GM19238 (cell line): ENCODE measurements around the gene KICS2.
"Not testable (repeated sequence)": the region's sequence is repeated elsewhere in the genome, so short reads cannot be mapped to it uniquely, and the experiment has no call there.

Source experiments
- DNase-seq: peaks from one replicate; pipeline ENCODE4 v3.0.0; 2011; ENCODE audit warnings: low spot score; ENCODE audit not compliant: insufficient read length

KICS2 gene

DNA sequence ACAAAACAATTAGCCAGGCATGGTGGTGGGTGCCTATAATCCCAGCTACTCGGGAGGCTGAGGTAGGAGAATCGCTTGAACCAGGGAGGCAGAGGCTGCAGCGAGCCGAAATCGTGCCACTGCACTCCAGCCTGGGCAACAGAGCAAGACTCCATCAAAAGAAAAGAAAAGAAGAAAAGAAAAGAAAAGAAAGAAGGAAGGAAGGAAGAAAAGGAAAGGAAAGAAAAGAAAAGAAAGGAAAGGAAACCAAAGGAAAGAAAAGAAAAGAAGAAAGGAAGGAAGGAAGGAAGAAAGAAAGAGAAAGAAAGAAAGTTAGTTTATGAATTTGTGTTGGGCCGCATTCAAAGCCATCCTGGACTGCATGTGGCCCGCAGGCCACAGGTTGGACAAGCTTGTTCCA, 4.5 kb downstream of the KICS2 start:
- not testable (repeated sequence) for DNase-seq

DNA sequence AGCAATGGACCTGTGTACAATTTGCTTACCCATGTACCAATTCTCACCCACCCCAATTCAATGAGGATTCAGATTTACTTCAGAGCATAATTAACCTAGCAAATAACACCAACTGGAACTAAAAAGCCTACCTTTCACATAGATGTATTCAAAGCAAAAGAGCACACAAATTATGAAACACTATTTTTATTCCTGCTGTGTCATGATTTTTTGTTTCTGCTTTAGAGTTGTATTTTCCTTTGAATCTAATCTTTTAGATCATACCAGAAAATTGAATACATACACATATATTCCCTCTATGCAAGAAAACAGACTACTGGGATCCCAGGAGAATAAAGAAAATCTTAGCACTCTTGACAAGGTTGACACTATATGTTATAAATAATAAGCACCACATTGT, 5.9 kb downstream of the KICS2 start:
- DNase-seq = no peak

GRCh38 chr12:64212119-64212746, 9.9 kb downstream of the KICS2 start:
- no peak for DNase-seq

DNA sequence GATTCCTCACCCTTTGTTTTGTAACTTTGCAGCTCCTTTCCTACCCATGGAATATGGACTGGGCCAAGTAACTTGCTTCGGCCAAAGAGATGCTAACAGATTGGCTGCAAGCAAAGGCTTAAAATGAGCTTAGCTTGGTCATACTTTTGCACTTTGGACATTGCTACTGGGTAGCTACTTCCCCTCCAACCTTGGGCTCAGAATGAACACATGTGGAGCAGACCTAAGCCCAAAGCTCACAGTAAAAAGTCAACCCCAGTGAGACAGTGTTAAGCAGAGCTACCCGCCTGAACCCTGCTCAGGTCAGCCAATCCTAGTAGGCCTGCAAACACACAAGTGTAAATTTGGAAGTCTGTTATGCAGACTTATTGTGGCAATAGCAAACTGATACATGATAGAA, 14.6 kb downstream of the KICS2 start:
- no peak for DNase-seq

DNA sequence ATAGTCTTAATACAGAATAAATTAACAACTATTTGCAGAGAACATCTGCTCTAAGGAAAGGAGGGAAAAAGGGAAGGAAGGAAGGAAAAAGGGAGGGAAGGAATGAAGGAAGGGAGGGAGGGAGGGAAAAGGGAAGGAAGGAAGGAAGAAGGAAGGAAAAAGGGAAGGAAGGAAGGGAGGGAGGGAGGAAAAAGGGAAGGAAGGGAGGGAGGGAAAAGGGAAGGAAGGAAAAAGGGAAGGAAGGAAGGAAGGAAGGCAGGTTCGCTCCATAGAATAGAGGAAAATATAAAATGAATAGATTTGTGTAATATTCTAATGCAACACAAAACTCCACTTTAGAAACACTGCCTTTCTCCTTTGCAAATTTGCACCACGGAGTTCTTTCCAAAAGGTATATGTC, 16.6 kb downstream of the KICS2 start:
- no peak for DNase-seq

DNA sequence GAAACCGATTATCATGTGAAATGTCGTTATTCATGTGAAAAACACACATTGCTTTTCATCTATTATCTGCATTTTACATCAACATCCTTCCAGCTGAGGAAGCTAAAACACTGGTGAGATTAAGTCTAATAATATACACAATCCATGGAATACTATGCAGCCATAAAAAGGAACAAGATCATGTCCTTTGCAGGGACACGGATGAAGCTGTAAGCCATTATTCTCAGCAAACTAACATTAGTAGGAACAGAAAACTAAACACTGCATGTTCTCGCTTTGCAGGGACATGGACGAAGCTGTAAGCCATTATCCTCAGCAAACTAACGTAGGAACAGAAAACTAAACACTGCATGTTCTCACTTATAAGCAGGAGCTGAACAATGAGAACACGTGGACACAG, 18.3 kb downstream of the KICS2 start:
- no peak for DNase-seq

DNA sequence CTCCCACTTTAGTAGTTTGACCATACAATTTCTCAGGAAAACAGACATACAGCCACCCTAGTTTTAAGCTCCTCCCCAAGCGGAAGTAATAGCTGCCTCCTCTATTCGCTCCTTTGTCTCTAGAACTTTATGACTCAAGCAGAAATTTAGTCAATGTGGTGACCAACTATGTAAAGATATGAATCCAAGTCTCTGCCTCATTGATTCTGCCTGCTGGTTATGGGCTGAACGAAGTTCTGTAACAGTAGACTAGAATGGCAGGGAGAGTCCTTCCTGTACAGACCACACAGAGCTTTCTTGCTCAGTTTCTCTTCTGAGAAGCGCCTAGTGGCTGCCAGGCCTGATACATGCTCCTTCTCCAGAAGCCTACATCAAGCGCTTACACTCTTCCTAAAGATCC, 19.1 kb downstream of the KICS2 start:
- no peak for DNase-seq

GRCh38 chr12:64195841-64196240, 26.3 kb downstream of the KICS2 start:
- not testable (repeated sequence) for DNase-seq

DNA sequence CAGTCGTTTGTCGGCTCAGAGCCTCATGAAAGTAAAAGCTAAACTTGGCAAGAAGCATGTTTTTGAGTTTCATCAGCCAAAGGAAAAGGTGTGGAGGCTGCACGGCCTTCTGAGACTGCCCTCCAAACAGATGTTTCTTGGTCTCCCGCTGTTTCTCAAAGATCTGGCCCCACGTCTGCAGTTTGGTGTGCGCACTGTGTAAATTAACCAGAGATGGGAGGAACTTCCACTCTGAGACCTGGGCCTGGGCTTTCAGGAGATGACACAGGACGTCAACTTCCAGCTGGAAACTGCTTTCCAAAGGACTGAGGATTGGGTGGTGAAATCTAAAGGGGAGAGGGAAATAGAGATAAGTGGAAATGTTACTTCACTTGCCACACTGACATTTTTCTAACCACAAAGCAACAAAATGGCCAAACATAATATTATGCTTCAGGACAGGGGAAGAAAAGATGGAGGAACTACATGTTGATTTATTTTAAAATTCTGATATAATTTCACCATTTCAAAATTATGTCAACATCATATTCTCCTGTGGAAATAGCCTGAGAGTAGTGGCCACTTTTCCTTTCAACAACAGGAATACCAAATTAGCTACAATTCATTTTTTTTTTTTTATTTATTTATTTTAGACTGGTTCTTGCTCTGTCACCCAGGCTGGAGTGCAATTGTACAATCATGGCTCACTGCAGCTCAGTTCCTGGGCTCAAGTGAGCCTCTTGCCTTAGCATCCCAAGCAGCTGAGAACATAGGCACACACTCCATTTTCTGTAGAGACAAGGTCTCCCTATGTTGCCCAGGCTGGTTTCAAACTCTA, 27.6 kb downstream of the KICS2 start:
- no peak for DNase-seq

GRCh38 chr12:64193931-64194330, 28.2 kb downstream of the KICS2 start:
- no peak for DNase-seq

GRCh38 chr12:64192644-64193444, 29.3 kb downstream of the KICS2 start:
- no peak for DNase-seq

- DNase-seq = no peak
Measured at GRCh38 chr12:64190140-64190539, 32.0 kb downstream of the KICS2 start.

GRCh38 chr12:64189530-64189929, 32.6 kb downstream of the KICS2 start:
- DNase-seq = no peak

DNA sequence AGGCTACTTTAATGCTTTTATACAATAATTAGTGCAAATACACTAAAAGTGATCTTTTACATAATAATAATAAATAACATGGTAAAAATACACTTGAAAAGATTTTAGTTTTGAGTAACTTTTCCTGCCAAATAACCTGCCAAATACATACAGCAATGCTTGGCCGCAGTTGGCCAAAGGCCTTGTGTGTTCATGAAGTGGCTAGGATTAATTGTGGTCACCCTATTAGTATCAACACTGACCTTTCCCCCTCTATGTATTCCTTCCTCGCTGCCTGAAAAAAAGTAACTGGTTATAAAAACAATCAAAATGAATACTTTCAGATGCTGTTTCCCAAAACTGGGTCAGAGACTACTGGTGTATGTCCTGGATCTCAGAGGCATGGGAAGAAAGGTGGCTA, 34.3 kb downstream of the KICS2 start:
- DNase-seq = no peak

GRCh38 chr12:64187370-64187769, 34.7 kb downstream of the KICS2 start:
- DNase-seq = no peak

DNA sequence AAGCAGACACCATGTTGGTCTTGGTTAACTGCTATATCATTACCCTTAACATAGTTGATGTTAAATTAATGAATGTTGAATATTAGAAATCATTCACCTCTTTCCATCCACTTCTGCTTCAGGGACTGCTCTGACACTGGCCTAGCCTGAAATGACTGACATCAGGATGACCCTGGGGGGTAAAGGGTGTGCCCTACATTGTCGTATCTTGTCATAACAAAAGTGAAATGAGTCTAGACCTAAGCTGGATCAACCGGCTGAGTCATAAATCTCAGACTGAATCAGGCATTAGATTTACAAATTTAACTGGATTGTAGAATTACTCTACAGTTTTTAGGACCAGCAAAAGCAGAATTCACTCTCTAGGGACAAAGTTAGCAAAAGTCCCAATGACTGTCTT, 35.3 kb downstream of the KICS2 start:
- no peak for DNase-seq

DNA sequence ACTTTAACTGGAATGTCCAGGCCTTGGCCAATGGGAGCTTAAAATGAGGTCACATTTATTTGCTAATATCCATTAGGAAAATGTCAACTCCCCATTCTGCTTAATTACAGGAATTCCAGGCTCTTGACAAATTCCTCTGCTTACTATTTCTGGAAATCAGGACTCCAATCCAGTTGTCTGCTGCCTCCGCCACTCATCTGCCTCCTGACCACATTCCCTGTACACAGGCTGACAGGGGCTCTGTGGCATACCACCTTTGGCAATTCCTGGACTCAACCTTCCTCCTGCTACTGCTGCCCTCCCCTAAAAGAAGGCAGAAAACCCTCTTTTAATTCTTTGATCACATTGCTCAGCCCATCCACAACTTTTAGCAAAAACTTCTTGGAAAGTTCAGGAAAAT, 37.9 kb downstream of the KICS2 start:
- no peak for DNase-seq

- DNase-seq = no peak
Measured at GRCh38 chr12:64181430-64182291, 40.4 kb downstream of the KICS2 start.

DNA sequence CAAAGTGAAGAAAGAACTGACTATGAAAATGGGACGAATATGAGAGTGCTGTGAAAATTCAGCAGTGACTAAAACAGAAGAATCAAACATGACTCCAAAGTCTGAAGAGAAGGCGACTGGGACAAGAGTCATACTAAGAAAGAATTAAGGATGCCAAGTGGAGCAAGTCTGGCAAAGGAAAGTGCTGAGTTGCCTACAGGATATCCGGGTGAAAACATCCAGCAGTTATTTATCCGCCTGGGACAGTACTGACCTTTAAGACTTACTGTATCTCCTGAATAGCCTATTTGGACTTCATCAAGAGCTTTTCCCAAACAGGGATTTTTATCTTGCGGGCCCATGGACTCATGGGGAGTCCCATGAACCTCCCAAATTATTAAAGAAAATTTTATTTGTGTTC, 41.1 kb downstream of the KICS2 start:
- DNase-seq = no peak

GRCh38 chr12:64178122-64178521, 44.0 kb downstream of the KICS2 start:
- DNase-seq = no peak

- DNase-seq = no peak
Measured at GRCh38 chr12:64177001-64177400, 45.1 kb downstream of the KICS2 start.
